Fibroblast of mammary gland (primary cell): ENCODE data around the gene NCOA7.

Experiments
- DNase-seq: peaks from one replicate; pipeline ENCODE4 v3.0.0-alpha.2; 2010; ENCODE audit warnings: low read depth
- H3K4me3 ChIP-seq: 2 replicates; pipeline ENCODE4 v1.5.1; 2011; ENCODE audit warnings: low read depth, mild to moderate bottlenecking, low read length, moderate library complexity; ENCODE audit not compliant: control insufficient read depth
- CTCF ChIP-seq: conservative IDR thresholded peaks from 2 replicates; pipeline ENCODE4 v1.5.1; 2011; ENCODE audit warnings: low read depth, low read length, inconsistent platforms; ENCODE audit not compliant: control insufficient read depth, insufficient read depth

Gene NCOA7

GRCh38 chr6:125790358-125791150 lies at the start of gene NCOA7:
Gene NCOA7, plus strand, starts transcription at chr6:125790960. Its CDS starts 24,395 bp downstream, at chr6:125815355.
- H3K4me3 ChIP-seq = peak within 1 kb of the TSS; percentile 92
- TF ChIP-seq CTCF = no peak
- peak; percentile 65 for DNase-seq

- TF ChIP-seq CTCF = no peak
- no peak for DNase-seq
- H3K4me3 ChIP-seq = no peak overlapping the region
Observed at GRCh38 chr6:125741336-125741735, 49.4 kb upstream of the NCOA7 start.

GRCh38 chr6:125742024-125742423 lies 48.7 kb upstream of the NCOA7 start:
- H3K4me3 ChIP-seq = no peak overlapping the region
- no peak for DNase-seq
- no peak for TF ChIP-seq CTCF

- no peak overlapping the region for H3K4me3 ChIP-seq
- TF ChIP-seq CTCF = no peak
- no peak for DNase-seq
Observed at GRCh38 chr6:125742464-125743120, 48.2 kb upstream of the NCOA7 start.

- TF ChIP-seq CTCF = no peak
- H3K4me3 ChIP-seq = no peak overlapping the region
- no peak for DNase-seq
Observed at GRCh38 chr6:125743604-125744003, 47.2 kb upstream of the NCOA7 start.

- no peak for DNase-seq
- no peak overlapping the region for H3K4me3 ChIP-seq
- TF ChIP-seq CTCF = no peak
Observed at GRCh38 chr6:125745281-125746018, 45.3 kb upstream of the NCOA7 start.
